CD4-positive, alpha-beta T cell treated with Interleukin-2 at 100 ng/mL for 4 hours (primary cell): Measurements from ENCODE around the gene CALY.

Experiments
- DNase-seq: peaks from one replicate; pipeline ENCODE4 v3.0.0-alpha.2; 2020; ENCODE audit warnings: low spot score

Gene CALY

GRCh38 chr10:133287832-133288500 is 48.7 kb downstream of the CALY start:
- DNase-seq = no peak

GRCh38 chr10:133286366-133286765 is 50.3 kb downstream of the CALY start:
- DNase-seq = no peak

GRCh38 chr10:133285217-133285616 is 51.5 kb downstream of the CALY start:
- DNase-seq = no peak

GRCh38 chr10:133283931-133284330 is 52.8 kb downstream of the CALY start:
- DNase-seq = no peak

- DNase-seq = no peak
Measured at GRCh38 chr10:133282846-133283390, 53.8 kb downstream of the CALY start.

- DNase-seq = no peak
Measured at GRCh38 chr10:133281628-133282372, 54.9 kb downstream of the CALY start.

- no peak for DNase-seq
Measured at GRCh38 chr10:133281084-133281483, 55.6 kb downstream of the CALY start.

GRCh38 chr10:133280391-133281059 is 56.2 kb downstream of the CALY start:
- no peak for DNase-seq

- no peak for DNase-seq
Measured at GRCh38 chr10:133279326-133280226, 57.1 kb downstream of the CALY start.

GRCh38 chr10:133278577-133279265 is 58.0 kb downstream of the CALY start:
- peak; percentile 75 for DNase-seq

GRCh38 chr10:133277993-133278576 is 58.6 kb downstream of the CALY start:
- no peak for DNase-seq

GRCh38 chr10:133277277-133277992 is 59.3 kb downstream of the CALY start:
- no peak for DNase-seq

GRCh38 chr10:133276435-133277201 is 60.1 kb downstream of the CALY start, which contains the start of gene ADAM8:
ADAM8 (minus strand) TSS chr10:133276868; CDS start chr10:133276817, 51 bp downstream.
- peak; percentile 65 for DNase-seq

- DNase-seq = no peak
Measured at GRCh38 chr10:133276100-133276434, 60.6 kb downstream of the CALY start.

- DNase-seq = peak; percentile 56
Measured at GRCh38 chr10:133275684-133276092, 61.0 kb downstream of the CALY start.

- DNase-seq = peak; percentile 85
Measured at GRCh38 chr10:133274751-133275683, 61.7 kb downstream of the CALY start.
